ENCODE results near the gene ZNF318. TPM values are rescaled to one million over a fixed set of nuclear protein-coding genes. Genes with fewer than 3 reads are reported as not detected.

The ZNF318 gene
- polyA plus RNA-seq, 1 of the 3 experiments (the other 2 are of a cell fraction): 6.3 TPM

DNA sequence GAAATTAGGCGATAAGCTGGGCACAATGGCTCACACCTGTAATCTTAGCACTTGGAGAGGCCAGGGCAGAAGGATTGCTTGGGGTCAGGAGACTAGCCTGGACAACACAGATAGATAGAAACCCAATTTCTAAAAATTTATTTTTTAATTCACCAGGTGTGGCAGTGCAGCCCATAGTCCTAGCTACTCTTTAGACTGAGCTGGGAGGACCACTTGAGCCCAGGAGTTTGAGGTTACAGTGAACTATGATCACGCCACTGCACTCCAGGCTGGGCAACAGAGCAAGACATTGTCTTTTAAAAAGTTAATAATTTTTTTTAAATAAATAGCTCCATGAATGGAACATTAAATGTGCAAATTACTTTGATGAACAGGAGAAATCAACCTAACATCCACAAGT lies 8.2 kb downstream of the ZNF318 start:
- Histone ChIP-seq H3K4me3 (ENCODE audit: low read depth in 2 of 2, low read length in 1 of 2) (no peak overlapping the region), H3K27me3 (ENCODE audit: insufficient read depth) (no peaks in the 10 kb centered on the region), H3K9me3 (no peaks in the 10 kb centered on the region), H3K9ac (no peak overlapping the region), H4K20me1 (ENCODE audit: insufficient read depth) (no peaks in the 10 kb centered on the region), H3K36me3 (replicated peaks in 1 of 2; ENCODE audit: control insufficient read depth in 1 of 2, insufficient read depth in 2 of 2, low read length in 1 of 2) (peaks cover 39 to 62% of the 10 kb centered on the region in 2 experiments), H3K27ac (ENCODE audit: low read depth in 2 of 2, low read length in 1 of 2) (no peak overlapping the region), H3F3A (replicated peaks; ENCODE audit: insufficient read depth) (peaks cover 9% of the 10 kb centered on the region), H3K4me1 (ENCODE audit: control insufficient read depth in 1 of 2, insufficient read depth in 2 of 2, low read depth in 1 of 2, low read length in 1 of 2) (peaks cover 0 to 4% of the 10 kb centered on the region in 2 experiments; a peak in 2 of 4 replicates), H2AFZ (ENCODE audit: low read depth) (no peak overlapping the region), H3K4me2 (no peak overlapping the region), H3K9me2 (no peaks in the 10 kb centered on the region), H3K79me2 (ENCODE audit: insufficient read depth) (peaks cover 28% of the 10 kb centered on the region)
- no peak for DNase-seq
- TF ChIP-seq TCF12 (IDR thresholded peaks at IDR 0.05) (no peak), RFX5 (IDR thresholded peaks at IDR 0.05; ENCODE audit: low read length) (no peak), MXI1 (IDR thresholded peaks at IDR 0.05; ENCODE audit: low read depth, low read length) (no peak), FOSL2 (IDR thresholded peaks at IDR 0.05; ENCODE audit: borderline replicate concordance, low read depth) (no peak), SIN3A (IDR thresholded peaks at IDR 0.05; ENCODE audit: borderline replicate concordance, low read depth, low read length) (no peak)
- TF ChIP-seq, protein P1, sequence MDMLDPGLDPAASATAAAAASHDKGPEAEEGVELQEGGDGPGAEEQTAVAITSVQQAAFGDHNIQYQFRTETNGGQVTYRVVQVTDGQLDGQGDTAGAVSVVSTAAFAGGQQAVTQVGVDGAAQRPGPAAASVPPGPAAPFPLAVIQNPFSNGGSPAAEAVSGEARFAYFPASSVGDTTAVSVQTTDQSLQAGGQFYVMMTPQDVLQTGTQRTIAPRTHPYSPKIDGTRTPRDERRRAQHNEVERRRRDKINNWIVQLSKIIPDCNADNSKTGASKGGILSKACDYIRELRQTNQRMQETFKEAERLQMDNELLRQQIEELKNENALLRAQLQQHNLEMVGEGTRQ (IDR thresholded peaks at IDR 0.05; ENCODE audit: borderline replicate concordance, low read depth, low read length): no peak
- ChIA-PET CTCF (interaction anchor here (0.6 to 1.5 kb wide), 5 partner anchors 115 to 459 kb away, joined by 3 read pairs; partner anchors contain the start of gene SRF), POLR2A (no interaction called here)
- 100% methylated on average over 2 of the region's 2 CpGs for WGBS (ENCODE audit: low lambda C conversion rate)

DNA sequence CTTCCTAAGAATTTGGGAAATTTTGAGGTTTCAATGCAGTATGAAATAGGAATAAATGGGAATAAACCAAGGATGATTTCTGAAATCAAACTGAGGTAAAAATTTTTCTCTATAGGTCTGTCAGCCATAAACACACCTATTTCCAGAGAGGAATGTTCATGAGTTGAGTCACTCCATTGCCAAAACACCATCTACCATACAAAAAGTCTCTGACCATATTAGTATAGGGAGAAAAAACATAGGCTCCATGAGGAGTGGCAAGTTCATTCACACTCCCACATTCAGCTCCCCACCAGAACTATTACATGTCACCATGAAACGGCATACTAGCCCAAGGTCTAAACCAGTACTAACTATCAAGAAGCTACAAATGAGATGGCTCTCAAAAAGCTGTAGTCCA lies 9.6 kb downstream of the ZNF318 start:
- CTCF ChIA-PET: no interaction called here
- H2AFZ ChIP-seq (ENCODE audit: low read depth): no peak overlapping the region
- no peak overlapping the region for H3K4me3 ChIP-seq (ENCODE audit: low read depth in 2 of 2, low read length in 1 of 2)
- WGBS (ENCODE audit: low lambda C conversion rate): 94% methylated on average over 1 of the region's 1 CpG
- POLR2A ChIA-PET: no interaction called here
- H3K9me2 ChIP-seq: no peaks in the 10 kb centered on the region
- no peak overlapping the region for H3K27ac ChIP-seq (ENCODE audit: low read depth in 2 of 2, low read length in 1 of 2)
- peaks cover 0 to 4% of the 10 kb centered on the region in 2 experiments; a peak in 2 of 4 replicates for H3K4me1 ChIP-seq (ENCODE audit: control insufficient read depth in 1 of 2, insufficient read depth in 2 of 2, low read depth in 1 of 2, low read length in 1 of 2)
- no peaks in the 10 kb centered on the region for H4K20me1 ChIP-seq (ENCODE audit: insufficient read depth)
- H3K9ac ChIP-seq: no peak overlapping the region
- H3K27me3 ChIP-seq (ENCODE audit: insufficient read depth): no peaks in the 10 kb centered on the region
- H3F3A ChIP-seq (replicated peaks; ENCODE audit: insufficient read depth): peaks cover 9% of the 10 kb centered on the region
- H3K9me3 ChIP-seq: no peaks in the 10 kb centered on the region
- TF ChIP-seq TEAD4 (IDR thresholded peaks at IDR 0.05; ENCODE audit: borderline replicate concordance, insufficient read depth): no peak
- TF ChIP-seq EP300 (IDR thresholded peaks at IDR 0.05; ENCODE audit: borderline replicate concordance in 1 of 2, low read depth in 1 of 2, low read length in 1 of 2): no peak
- no peak for TF ChIP-seq MEF2A (IDR thresholded peaks at IDR 0.05; ENCODE audit: borderline replicate concordance, low read depth)
- TF ChIP-seq ELF1 (IDR thresholded peaks at IDR 0.05): no peak
- no peak for TF ChIP-seq RFX5 (IDR thresholded peaks at IDR 0.05; ENCODE audit: low read length)
- TF ChIP-seq, protein P1 (IDR thresholded peaks at IDR 0.05; ENCODE audit: borderline replicate concordance, low read depth, low read length): no peak
- TF ChIP-seq SMC3 (IDR thresholded peaks at IDR 0.05; ENCODE audit: low read depth, low read length): no peak
- TF ChIP-seq FOXJ3 (CRISPR knock-in tag; IDR thresholded peaks at IDR 0.05): no peak
- TF ChIP-seq JUND (IDR thresholded peaks at IDR 0.05): no peak
- TF ChIP-seq, protein P2, sequence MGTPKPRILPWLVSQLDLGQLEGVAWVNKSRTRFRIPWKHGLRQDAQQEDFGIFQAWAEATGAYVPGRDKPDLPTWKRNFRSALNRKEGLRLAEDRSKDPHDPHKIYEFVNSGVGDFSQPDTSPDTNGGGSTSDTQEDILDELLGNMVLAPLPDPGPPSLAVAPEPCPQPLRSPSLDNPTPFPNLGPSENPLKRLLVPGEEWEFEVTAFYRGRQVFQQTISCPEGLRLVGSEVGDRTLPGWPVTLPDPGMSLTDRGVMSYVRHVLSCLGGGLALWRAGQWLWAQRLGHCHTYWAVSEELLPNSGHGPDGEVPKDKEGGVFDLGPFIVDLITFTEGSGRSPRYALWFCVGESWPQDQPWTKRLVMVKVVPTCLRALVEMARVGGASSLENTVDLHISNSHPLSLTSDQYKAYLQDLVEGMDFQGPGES (IDR thresholded peaks at IDR 0.05; ENCODE audit: low read depth, low read length): no peak
- no peak for TF ChIP-seq TCF12 (IDR thresholded peaks at IDR 0.05)
- TF ChIP-seq, protein P3, sequence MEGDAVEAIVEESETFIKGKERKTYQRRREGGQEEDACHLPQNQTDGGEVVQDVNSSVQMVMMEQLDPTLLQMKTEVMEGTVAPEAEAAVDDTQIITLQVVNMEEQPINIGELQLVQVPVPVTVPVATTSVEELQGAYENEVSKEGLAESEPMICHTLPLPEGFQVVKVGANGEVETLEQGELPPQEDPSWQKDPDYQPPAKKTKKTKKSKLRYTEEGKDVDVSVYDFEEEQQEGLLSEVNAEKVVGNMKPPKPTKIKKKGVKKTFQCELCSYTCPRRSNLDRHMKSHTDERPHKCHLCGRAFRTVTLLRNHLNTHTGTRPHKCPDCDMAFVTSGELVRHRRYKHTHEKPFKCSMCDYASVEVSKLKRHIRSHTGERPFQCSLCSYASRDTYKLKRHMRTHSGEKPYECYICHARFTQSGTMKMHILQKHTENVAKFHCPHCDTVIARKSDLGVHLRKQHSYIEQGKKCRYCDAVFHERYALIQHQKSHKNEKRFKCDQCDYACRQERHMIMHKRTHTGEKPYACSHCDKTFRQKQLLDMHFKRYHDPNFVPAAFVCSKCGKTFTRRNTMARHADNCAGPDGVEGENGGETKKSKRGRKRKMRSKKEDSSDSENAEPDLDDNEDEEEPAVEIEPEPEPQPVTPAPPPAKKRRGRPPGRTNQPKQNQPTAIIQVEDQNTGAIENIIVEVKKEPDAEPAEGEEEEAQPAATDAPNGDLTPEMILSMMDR (IDR thresholded peaks at IDR 0.05): no peak
- TF ChIP-seq SIN3A (IDR thresholded peaks at IDR 0.05; ENCODE audit: borderline replicate concordance, low read depth, low read length): no peak
- no peak for TF ChIP-seq YY1 (IDR thresholded peaks at IDR 0.05; ENCODE audit: low read depth)
- TF ChIP-seq, protein P4, sequence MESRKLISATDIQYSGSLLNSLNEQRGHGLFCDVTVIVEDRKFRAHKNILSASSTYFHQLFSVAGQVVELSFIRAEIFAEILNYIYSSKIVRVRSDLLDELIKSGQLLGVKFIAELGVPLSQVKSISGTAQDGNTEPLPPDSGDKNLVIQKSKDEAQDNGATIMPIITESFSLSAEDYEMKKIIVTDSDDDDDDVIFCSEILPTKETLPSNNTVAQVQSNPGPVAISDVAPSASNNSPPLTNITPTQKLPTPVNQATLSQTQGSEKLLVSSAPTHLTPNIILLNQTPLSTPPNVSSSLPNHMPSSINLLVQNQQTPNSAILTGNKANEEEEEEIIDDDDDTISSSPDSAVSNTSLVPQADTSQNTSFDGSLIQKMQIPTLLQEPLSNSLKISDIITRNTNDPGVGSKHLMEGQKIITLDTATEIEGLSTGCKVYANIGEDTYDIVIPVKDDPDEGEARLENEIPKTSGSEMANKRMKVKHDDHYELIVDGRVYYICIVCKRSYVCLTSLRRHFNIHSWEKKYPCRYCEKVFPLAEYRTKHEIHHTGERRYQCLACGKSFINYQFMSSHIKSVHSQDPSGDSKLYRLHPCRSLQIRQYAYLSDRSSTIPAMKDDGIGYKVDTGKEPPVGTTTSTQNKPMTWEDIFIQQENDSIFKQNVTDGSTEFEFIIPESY (IDR thresholded peaks at IDR 0.05; ENCODE audit: borderline replicate concordance, low read depth): no peak
- no peak for TF ChIP-seq TAF1 (IDR thresholded peaks at IDR 0.05; ENCODE audit: borderline replicate concordance, low read depth, low read length)
- no peak for TF ChIP-seq CHD2 (IDR thresholded peaks at IDR 0.05; ENCODE audit: low read length, partially characterized antibody)
- no peak overlapping the region for H3K4me2 ChIP-seq
- peaks cover 41 to 70% of the 10 kb centered on the region in 2 experiments for H3K36me3 ChIP-seq (replicated peaks in 1 of 2; ENCODE audit: control insufficient read depth in 1 of 2, insufficient read depth in 2 of 2, low read length in 1 of 2)
- DNase-seq: no peak
- peaks cover 14% of the 10 kb centered on the region for H3K79me2 ChIP-seq (ENCODE audit: insufficient read depth)

All from SK-N-SH (cell line).